ENCODE results near the gene WDTC1.
"Not testable (repeated sequence)": the region's sequence is repeated elsewhere in the genome, so short reads cannot be mapped to it uniquely, and the experiment has no call there.

The WDTC1 gene

GRCh38 chr1:27253596-27253995 lies 19.2 kb downstream of the WDTC1 start:
- no peak overlapping the region for H3K4me3 ChIP-seq (ENCODE audit: low read length)
- no peak overlapping the region for H3K27ac ChIP-seq (ENCODE audit: low read depth, low read length)

DNA sequence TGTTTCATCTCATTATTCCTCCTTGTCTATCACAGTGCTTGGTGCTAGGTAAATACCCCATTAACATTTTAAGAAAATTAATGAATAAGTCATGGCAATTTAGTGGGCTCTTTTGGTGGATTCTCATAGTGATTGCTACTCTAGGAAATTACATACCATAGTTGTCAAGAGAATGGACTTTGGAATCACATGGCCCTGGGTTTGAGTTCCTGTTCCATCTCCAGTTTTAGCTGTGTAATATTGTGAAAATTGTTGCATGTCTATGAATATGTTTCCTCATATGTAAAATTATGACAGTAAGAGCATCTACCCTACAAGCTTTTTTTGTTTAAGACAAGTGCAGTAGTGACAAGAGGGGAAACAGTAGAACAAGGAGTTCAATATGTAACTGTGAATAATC lies 20.7 kb downstream of the WDTC1 start:
- Histone ChIP-seq H3K4me3 (ENCODE audit: low read length) (no peak overlapping the region), H3K27ac (ENCODE audit: low read depth, low read length) (no peak overlapping the region), H3K9ac (ENCODE audit: low read depth, low read length) (no peak overlapping the region), H3K9me3 (ENCODE audit: insufficient read depth, low read depth, low read length) (no peaks in the 10 kb centered on the region), H3K27me3 (ENCODE audit: insufficient read depth, low read length) (no peaks in the 10 kb centered on the region), H3K36me3 (ENCODE audit: insufficient read depth, low read length) (no peaks in the 10 kb centered on the region), H3K4me1 (ENCODE audit: insufficient read depth, low read length) (no peaks in the 10 kb centered on the region)

More at GRCh38 chr1:27253596-27253995, 19.2 kb downstream of the WDTC1 start:
- 93% methylated on average over 3 of the region's 3 CpGs for WGBS
- Histone ChIP-seq H3K9ac (ENCODE audit: low read depth, low read length) (no peak overlapping the region), H3K9me3 (ENCODE audit: insufficient read depth, low read depth, low read length) (no peaks in the 10 kb centered on the region), H3K4me1 (ENCODE audit: insufficient read depth, low read length) (no peaks in the 10 kb centered on the region), H3K27me3 (ENCODE audit: insufficient read depth, low read length) (no peaks in the 10 kb centered on the region), H3K36me3 (ENCODE audit: insufficient read depth, low read length) (no peaks in the 10 kb centered on the region)

- Histone ChIP-seq H3K27ac (ENCODE audit: low read depth, low read length) (no peak overlapping the region), H3K27me3 (ENCODE audit: insufficient read depth, low read length) (no peaks in the 10 kb centered on the region), H3K36me3 (ENCODE audit: insufficient read depth, low read length) (no peaks in the 10 kb centered on the region), H3K9me3 (ENCODE audit: insufficient read depth, low read depth, low read length) (no peaks in the 10 kb centered on the region), H3K4me3 (ENCODE audit: low read length) (no peak overlapping the region), H3K9ac (ENCODE audit: low read depth, low read length) (no peak overlapping the region), H3K4me1 (ENCODE audit: insufficient read depth, low read length) (no peaks in the 10 kb centered on the region)
- WGBS = 98% methylated on average over 5 of the region's 6 CpGs
These were observed 22.7 kb downstream of the WDTC1 start for GRCh38 chr1:27257155-27257554.

- Histone ChIP-seq H3K4me1 (ENCODE audit: insufficient read depth, low read length) (no peaks in the 10 kb centered on the region), H3K27ac (ENCODE audit: low read depth, low read length) (no peak overlapping the region), H3K4me3 (ENCODE audit: low read length) (no peak overlapping the region), H3K36me3 (ENCODE audit: insufficient read depth, low read length) (0 out of 2 replicates have a peak, but pooled peaks cover 2% of the 10 kb centered on the region), H3K9ac (ENCODE audit: low read depth, low read length) (no peak overlapping the region), H3K27me3 (ENCODE audit: insufficient read depth, low read length) (no peaks in the 10 kb centered on the region), H3K9me3 (ENCODE audit: insufficient read depth, low read depth, low read length) (no peaks in the 10 kb centered on the region)
- WGBS = 89% methylated on average over 6 of the region's 6 CpGs
These were observed 24.2 kb downstream of the WDTC1 start for GRCh38 chr1:27258598-27258997.

DNA sequence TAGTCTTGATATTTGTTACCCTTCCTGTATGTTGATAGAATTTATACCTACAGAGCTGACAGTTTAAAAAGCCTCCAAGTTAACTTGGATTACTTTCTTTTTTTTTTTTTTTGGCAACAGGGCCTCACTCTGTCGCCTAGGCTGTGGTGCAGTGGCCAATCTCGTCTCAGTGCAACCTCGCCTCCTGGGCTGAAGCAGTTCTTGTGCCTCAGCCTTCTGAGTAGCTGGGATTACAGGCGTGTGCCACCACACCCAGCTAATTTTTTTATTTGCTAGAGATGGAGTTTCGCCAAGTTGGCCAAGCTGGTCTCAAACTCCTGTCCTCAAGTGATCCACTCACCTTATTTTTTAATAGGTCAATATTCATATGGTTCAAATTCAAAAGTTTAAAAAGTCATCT lies 32.7 kb downstream of the WDTC1 start:
- no peak overlapping the region for H3K4me3 ChIP-seq (ENCODE audit: low read length)
- H3K27ac ChIP-seq (ENCODE audit: low read depth, low read length) = no peak overlapping the region
- peaks cover 9% of the 10 kb centered on the region; the same call in 1 of the 2 replicates for H3K36me3 ChIP-seq (ENCODE audit: insufficient read depth, low read length)
- WGBS = 86% methylated on average over 5 of the region's 5 CpGs
- no peaks in the 10 kb centered on the region for H3K9me3 ChIP-seq (ENCODE audit: insufficient read depth, low read depth, low read length)
- no peaks in the 10 kb centered on the region for H3K27me3 ChIP-seq (ENCODE audit: insufficient read depth, low read length)
- no peaks in the 10 kb centered on the region for H3K4me1 ChIP-seq (ENCODE audit: insufficient read depth, low read length)
- no peak overlapping the region for H3K9ac ChIP-seq (ENCODE audit: low read depth, low read length)

DNA sequence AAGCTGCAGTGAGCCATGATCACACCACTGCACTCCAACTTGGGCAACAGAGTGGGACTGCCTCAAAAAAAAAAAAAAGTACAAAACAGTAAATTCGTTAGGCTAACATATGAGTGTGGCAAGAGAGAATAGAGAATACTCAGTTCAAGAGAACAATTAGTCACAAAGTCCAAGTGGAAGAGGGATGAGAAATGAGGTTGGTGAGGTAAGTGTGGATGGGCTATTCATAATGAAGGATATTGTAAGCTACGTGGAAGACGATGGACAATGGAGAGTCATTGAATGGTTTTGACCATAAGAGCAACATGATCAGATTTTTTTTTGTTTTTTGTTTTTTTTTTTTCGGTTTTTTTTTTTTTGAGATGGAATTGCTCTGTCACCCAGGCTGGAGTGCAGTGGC lies 34.8 kb downstream of the WDTC1 start:
- Histone ChIP-seq H3K27me3 (ENCODE audit: insufficient read depth, low read length) (no peaks in the 10 kb centered on the region), H3K4me1 (ENCODE audit: insufficient read depth, low read length) (no peaks in the 10 kb centered on the region), H3K36me3 (ENCODE audit: insufficient read depth, low read length) (peaks cover 4% of the 10 kb centered on the region; the same call in 1 of the 2 replicates), H3K9me3 (ENCODE audit: insufficient read depth, low read depth, low read length) (no peaks in the 10 kb centered on the region), H3K27ac (ENCODE audit: low read depth, low read length) (no peak overlapping the region), H3K4me3 (ENCODE audit: low read length) (no peak overlapping the region), H3K9ac (ENCODE audit: low read depth, low read length) (no peak overlapping the region)
- 72% methylated on average over 4 of the region's 4 CpGs for WGBS

GRCh38 chr1:27274204-27274603 lies 39.8 kb downstream of the WDTC1 start:
- Histone ChIP-seq H3K9me3 (ENCODE audit: insufficient read depth, low read depth, low read length) (peaks cover 3% of the 10 kb centered on the region; the same call in 1 of the 2 replicates), H3K36me3 (ENCODE audit: insufficient read depth, low read length) (no peaks in the 10 kb centered on the region), H3K4me3 (ENCODE audit: low read length) (no peak overlapping the region), H3K27me3 (ENCODE audit: insufficient read depth, low read length) (no peaks in the 10 kb centered on the region), H3K27ac (ENCODE audit: low read depth, low read length) (no peak overlapping the region), H3K9ac (ENCODE audit: low read depth, low read length) (no peak overlapping the region), H3K4me1 (ENCODE audit: insufficient read depth, low read length) (no peaks in the 10 kb centered on the region)
- 100% methylated on average over 1 of the region's 1 CpG for whole genome bisulfite sequencing

DNA sequence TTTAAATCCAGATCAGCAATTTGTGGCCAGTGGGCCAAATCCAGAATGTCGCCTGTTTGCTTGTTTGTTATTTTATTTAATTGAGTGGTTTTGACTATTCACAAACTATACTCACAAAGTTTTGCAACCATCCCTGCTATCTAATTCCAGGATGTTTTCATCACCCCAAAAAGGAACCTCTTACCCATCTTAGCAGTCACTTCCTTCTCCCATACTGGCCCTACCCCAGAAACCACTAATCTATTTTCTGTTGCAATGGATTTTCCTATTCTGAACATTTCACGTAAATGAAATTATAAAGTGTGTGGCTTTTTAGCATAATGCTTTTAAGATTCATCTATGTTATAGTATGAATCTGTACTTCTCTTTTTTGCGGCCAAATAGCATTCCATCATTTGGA lies 41.3 kb downstream of the WDTC1 start:
- Histone ChIP-seq H3K27ac (ENCODE audit: low read depth, low read length) (no peak overlapping the region), H3K4me3 (ENCODE audit: low read length) (no peak overlapping the region), H3K36me3 (ENCODE audit: insufficient read depth, low read length) (no peaks in the 10 kb centered on the region), H3K4me1 (ENCODE audit: insufficient read depth, low read length) (no peaks in the 10 kb centered on the region), H3K9me3 (ENCODE audit: insufficient read depth, low read depth, low read length) (peaks cover 3% of the 10 kb centered on the region; the same call in 1 of the 2 replicates), H3K9ac (ENCODE audit: low read depth, low read length) (no peak overlapping the region), H3K27me3 (ENCODE audit: insufficient read depth, low read length) (no peaks in the 10 kb centered on the region)
- whole genome bisulfite sequencing = no CpG with 5 or more reads among the region's 3 CpGs

DNA sequence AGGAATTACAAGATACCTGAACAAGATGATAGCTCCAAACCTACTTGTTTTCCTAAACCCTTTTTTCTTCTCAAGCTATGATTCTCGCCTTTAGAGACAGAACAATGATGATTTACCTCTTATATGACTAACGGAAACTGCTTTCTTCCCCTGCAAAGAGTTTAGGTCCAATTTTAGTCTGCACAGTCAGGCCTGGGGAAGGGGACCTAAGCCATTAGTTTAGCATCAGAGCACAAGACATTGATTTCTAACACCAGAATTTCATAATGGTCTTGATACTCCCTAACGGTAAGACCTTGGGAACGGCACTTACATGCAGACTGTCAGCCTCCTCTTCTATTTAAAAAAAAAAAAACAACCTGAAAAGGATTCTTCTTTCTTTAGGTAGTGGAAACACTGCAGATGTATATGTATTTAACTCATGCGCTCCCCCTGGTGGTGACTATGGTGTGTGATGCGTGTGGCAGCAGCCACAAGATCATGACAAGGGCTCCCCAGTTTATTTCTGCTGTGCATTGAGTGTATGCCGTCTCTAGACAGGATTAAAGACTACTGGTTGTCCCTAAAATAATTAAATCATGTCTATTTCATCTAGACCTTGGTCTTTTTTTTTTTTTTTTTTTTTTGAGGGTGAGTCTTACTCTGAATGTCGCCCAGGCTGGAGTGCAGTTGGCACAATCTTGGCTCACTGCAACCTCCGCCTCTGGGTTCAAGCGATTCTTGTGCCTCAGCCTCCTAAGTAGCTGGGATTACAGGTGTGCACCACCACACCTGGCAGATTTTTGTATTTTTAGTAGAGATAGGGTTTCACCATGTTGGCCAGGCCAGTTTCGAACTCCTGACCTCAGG lies 50.2 kb downstream of the WDTC1 start:
- no peaks in the 10 kb centered on the region; the same call in 1 of the 2 replicates for H3K36me3 ChIP-seq (ENCODE audit: insufficient read depth, low read length)
- H3K9ac ChIP-seq (ENCODE audit: low read depth, low read length) = no peak overlapping the region
- WGBS = 64% methylated on average over 11 of the region's 11 CpGs
- H3K9me3 ChIP-seq (ENCODE audit: insufficient read depth, low read depth, low read length) = no peaks in the 10 kb centered on the region
- no peak overlapping the region for H3K4me3 ChIP-seq (ENCODE audit: low read length)
- no peaks in the 10 kb centered on the region for H3K27me3 ChIP-seq (ENCODE audit: insufficient read depth, low read length)
- H3K27ac ChIP-seq (ENCODE audit: low read depth, low read length) = no peak overlapping the region
- no peaks in the 10 kb centered on the region for H3K4me1 ChIP-seq (ENCODE audit: insufficient read depth, low read length)

DNA sequence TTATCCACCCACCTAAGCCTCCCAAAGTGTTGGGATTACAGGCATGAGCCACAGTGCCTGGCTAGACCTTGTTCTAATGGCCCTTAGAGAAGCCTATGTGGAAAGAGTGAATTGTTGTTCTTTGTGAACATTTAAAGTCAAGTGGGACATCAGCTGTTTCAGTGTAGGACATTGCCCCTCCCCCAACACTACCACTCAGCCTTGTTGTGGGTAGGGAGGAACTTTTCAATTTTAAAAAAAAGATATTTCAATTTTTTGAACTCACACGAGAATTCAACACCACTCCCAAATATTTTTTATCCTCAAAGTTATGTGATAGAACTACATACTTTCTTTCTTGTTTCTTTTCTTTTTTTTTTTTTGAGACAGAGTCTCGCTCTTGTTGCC lies 50.8 kb downstream of the WDTC1 start:
- no peak overlapping the region for H3K9ac ChIP-seq (ENCODE audit: low read depth, low read length)
- H3K27ac ChIP-seq (ENCODE audit: low read depth, low read length) = no peak overlapping the region
- no peaks in the 10 kb centered on the region for H3K4me1 ChIP-seq (ENCODE audit: insufficient read depth, low read length)
- H3K36me3 ChIP-seq (ENCODE audit: insufficient read depth, low read length) = peaks cover 1% of the 10 kb centered on the region; the same call in 1 of the 2 replicates
- no peak overlapping the region for H3K4me3 ChIP-seq (ENCODE audit: low read length)
- H3K27me3 ChIP-seq (ENCODE audit: insufficient read depth, low read length) = no peaks in the 10 kb centered on the region
- 89% methylated on average over 2 of the region's 2 CpGs for WGBS
- H3K9me3 ChIP-seq (ENCODE audit: insufficient read depth, low read depth, low read length) = no peaks in the 10 kb centered on the region

- WGBS = 95% methylated on average over 7 of the region's 7 CpGs
- not testable (repeated sequence) for H3K36me3 ChIP-seq (ENCODE audit: insufficient read depth, low read length); H3K27ac ChIP-seq (ENCODE audit: low read depth, low read length); H3K4me1 ChIP-seq (ENCODE audit: insufficient read depth, low read length); H3K9ac ChIP-seq (ENCODE audit: low read depth, low read length); H3K27me3 ChIP-seq (ENCODE audit: insufficient read depth, low read length); H3K9me3 ChIP-seq (ENCODE audit: insufficient read depth, low read depth, low read length); H3K4me3 ChIP-seq (ENCODE audit: low read length)
These were observed 51.4 kb downstream of the WDTC1 start for GRCh38 chr1:27285821-27286220.

Measured in HUES64 (cell line).